IPS-15b (cell line): Measurements from ENCODE around the gene NOL3.
"Not testable (repeated sequence)": the region's sequence is repeated elsewhere in the genome, so short reads cannot be mapped to it uniquely, and the experiment has no call there.

Experiments
- H3K27me3 ChIP-seq: one replicate; pipeline ENCODE4 v1.6.1; 2013; ENCODE audit warnings: low read length; ENCODE audit not compliant: control insufficient read depth, insufficient read depth
- H3K36me3 ChIP-seq: one replicate; pipeline ENCODE4 v1.6.1; 2013; ENCODE audit warnings: low read length; ENCODE audit not compliant: control insufficient read depth, insufficient read depth
- H3K4me1 ChIP-seq: one replicate; pipeline ENCODE4 v1.6.1; 2013; ENCODE audit warnings: mild to moderate bottlenecking, low read length; ENCODE audit not compliant: control insufficient read depth, insufficient read depth
- H3K4me3 ChIP-seq: one replicate; pipeline ENCODE4 v1.5.1; 2013; ENCODE audit warnings: low read depth, low read length
- H3K9ac ChIP-seq: one replicate; pipeline ENCODE4 v1.6.1; 2013; ENCODE audit warnings: low read depth, mild to moderate bottlenecking, low read length
- H3K9me3 ChIP-seq: one replicate; pipeline ENCODE4 v1.6.1; 2013; ENCODE audit warnings: mild to moderate bottlenecking, low read length; ENCODE audit not compliant: control insufficient read depth, insufficient read depth

Gene NOL3

DNA sequence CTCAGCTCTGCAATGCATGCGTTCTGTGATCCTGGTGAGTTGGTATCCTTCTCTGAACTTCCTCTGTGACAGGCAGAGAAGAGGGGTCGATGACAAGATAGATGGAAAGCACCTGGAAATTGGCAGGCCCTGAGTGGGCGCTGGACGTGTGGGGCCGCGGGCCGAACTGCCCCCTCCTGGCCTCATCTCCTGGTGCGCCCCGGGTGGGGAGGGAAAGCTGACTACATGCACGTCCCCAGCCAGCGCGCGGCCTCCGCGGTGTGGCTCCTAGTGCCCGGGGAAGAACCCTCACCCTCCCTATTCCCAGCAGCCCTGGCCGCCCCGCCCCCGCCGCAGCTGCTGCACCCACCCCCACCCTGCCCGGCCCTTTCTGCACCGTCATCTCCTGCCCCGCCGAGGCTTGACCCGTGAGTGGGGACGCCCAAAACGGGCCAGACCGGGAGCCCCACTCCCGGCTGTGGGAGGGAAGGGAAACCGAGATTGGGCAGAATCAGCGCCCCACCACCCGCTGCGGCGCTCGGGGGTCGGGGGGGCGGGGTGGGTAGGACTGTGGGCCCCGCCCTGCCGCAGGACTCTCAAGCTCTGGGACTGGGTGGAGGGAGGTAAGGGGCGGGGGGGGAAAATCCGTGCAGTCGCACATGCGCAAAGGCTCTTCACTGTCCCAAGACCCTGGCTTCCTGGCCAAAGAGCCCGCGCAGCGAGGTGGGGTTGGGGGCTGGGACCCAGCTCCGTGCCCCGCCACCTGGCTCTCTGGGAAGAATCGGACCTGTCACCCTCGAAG is at the start of gene NOL3:
TSS of gene NOL3 (plus strand) at position 371 of the 781 bp plus-strand sequence.
- Histone ChIP-seq H3K9me3 (no peaks in the 10 kb centered on the region), H3K36me3 (no peaks in the 10 kb centered on the region), H3K4me1 (peaks cover 11% of the 10 kb centered on the region), H3K27me3 (peaks cover 91% of the 10 kb centered on the region), H3K9ac (peak within 1 kb of the TSS; percentile 70), H3K4me3 (peak within 1 kb of the TSS; percentile 78)

DNA sequence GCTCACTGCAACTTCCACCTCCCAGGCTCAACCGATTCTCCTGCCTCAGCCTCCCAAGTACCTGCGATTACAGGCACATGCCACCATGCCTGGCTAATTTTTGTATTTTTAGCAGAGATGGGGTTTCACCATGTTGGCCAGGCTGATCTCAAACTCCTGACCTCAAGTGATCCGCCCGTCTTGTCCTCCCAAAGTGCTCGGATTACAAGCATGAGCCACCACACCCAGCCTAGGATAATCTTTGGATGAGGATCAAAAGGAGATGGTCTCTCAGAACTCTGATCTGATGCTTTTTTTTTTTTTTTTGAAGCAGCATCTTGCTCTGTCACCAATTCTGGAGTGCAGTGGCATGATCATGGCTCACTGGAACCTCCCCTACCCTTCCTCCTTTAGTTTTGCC is 47.5 kb upstream of the NOL3 start:
- not testable (repeated sequence) for H3K9ac ChIP-seq, H3K4me1 ChIP-seq, H3K36me3 ChIP-seq, H3K4me3 ChIP-seq, H3K9me3 ChIP-seq, H3K27me3 ChIP-seq

DNA sequence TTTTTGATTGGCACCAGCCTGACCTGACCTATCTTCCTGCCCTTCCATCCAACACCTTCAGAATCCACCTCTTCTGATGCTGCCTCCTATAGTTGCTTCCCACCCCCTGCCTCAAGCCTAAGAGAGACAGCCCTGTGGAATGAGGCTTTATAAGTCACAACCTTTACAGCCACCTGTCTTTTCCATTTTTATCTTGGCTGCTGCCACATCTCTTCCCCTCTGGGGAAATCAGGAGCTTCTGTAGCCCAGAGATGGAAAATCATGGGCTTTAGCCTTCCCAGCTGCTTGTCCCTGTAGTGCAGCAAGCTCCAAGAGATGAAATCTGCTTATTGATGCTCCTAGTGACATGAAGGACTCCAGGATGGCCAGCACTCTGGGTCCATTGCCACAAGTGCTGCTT is 41.9 kb upstream of the NOL3 start:
- H3K4me3 ChIP-seq = no peak overlapping the region
- no peaks in the 10 kb centered on the region for H3K27me3 ChIP-seq
- H3K4me1 ChIP-seq = no peaks in the 10 kb centered on the region
- H3K9ac ChIP-seq = no peak overlapping the region
- no peaks in the 10 kb centered on the region for H3K9me3 ChIP-seq
- H3K36me3 ChIP-seq = peaks cover 9% of the 10 kb centered on the region

DNA sequence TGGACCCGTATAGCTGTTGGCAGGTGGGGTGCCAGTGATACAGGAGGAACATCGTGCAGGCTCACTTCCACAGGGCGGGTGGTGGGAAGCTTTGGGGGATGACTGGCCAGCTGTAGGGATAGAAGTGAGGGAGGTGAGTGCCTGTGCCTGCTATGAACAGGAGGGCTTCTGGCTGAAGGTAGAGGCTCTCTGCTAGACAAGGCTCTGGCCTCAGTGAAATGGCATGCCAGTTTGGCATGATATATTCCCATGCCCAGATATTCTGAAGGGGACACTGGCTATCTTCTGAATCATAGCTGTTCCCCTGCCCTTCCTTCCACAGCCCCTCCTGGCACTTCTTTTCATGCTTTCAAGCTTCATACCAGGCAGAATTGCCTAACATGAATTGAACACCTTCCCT is 41.5 kb upstream of the NOL3 start:
- H3K36me3 ChIP-seq = peaks cover 9% of the 10 kb centered on the region
- no peaks in the 10 kb centered on the region for H3K9me3 ChIP-seq
- H3K4me1 ChIP-seq = no peaks in the 10 kb centered on the region
- no peak overlapping the region for H3K4me3 ChIP-seq
- no peak overlapping the region for H3K9ac ChIP-seq
- no peaks in the 10 kb centered on the region for H3K27me3 ChIP-seq

DNA sequence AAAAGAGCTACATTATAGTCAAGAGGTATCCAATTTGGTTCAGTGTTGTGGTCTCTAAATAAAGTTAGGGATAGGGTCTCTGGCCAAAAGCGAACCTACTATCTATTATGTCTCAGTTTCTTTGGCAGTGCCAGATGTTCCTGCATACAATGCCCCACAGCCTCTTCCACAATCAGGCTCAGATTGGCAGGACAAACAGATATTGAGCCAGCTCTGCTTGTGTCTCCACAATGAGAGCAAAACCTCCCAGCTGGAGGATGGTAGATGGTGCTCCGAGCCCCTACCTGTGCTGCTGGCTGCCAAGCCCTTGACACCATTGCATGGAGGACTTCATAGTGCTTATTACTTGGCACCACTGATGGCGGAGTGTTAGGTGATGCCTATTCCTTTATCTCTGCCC is 40.9 kb upstream of the NOL3 start:
- Histone ChIP-seq H3K4me1 (no peaks in the 10 kb centered on the region), H3K27me3 (no peaks in the 10 kb centered on the region), H3K4me3 (no peak overlapping the region), H3K9ac (no peak overlapping the region), H3K36me3 (peaks cover 14% of the 10 kb centered on the region), H3K9me3 (no peaks in the 10 kb centered on the region)

DNA sequence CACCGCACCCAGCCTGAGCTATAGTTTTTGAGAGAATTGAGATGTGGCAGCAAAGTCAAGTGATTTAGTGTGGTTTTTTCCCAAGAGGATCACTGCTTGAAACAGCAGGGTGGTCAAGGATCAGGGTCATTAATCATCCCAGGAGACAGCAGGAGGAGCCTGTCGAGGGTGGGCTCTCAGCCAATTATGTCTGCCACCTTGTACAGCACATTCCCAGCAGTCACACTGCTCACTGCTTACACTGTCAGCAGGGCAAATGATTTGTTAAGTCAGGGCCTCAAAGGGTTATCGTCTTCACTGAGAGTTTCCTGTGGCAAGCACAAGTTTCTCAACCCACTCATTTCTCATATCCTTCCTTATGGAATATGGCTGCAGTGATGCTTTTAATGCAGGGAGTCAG is 32.7 kb upstream of the NOL3 start:
- Histone ChIP-seq H3K27me3 (no peaks in the 10 kb centered on the region), H3K9me3 (no peaks in the 10 kb centered on the region), H3K36me3 (peaks cover 39% of the 10 kb centered on the region), H3K9ac (no peak overlapping the region), H3K4me3 (no peak overlapping the region), H3K4me1 (no peaks in the 10 kb centered on the region)

DNA sequence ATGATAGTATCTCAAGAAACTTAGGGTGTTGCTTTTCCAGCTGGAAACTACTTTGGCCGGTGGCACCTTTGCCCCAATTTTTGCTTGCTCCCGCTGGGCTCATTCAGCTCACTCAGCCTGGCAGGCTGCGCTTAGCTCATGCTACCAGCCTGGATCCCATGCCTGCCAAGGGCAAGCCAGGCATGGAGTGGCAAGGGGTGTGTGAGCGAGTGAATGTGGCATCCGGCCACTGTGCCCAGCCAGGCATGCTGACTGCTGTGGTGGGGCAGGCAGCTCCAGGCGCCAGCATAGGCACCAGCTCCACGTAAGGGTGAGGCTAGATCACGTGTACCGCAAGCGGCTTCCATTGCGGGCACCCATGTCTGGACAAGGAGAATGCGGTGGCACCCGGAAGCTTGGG is 28.9 kb upstream of the NOL3 start:
- Histone ChIP-seq H3K9ac (no peak overlapping the region), H3K4me3 (no peak overlapping the region), H3K27me3 (no peaks in the 10 kb centered on the region), H3K4me1 (no peaks in the 10 kb centered on the region), H3K9me3 (no peaks in the 10 kb centered on the region), H3K36me3 (peaks cover 52% of the 10 kb centered on the region)

DNA sequence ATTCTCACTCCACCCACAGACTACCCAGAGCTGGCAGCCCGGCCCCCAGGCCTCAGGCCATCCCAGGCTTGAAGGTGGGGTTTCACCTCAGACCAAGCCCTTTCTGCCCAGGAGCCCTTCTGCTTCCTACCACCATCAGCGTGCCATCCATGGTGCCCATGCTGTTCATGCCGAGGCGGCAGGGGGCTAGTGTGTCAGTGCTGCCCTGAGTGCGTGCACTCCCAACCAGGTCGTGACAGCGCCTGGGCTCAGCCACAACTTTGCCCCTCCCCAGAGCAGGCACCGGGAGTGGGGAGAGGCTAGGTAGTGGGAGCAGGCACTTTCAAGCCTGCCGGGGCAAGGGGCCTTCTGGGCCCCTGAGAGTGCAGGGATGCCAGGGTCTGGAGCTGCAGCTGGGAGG is 28.0 kb upstream of the NOL3 start:
- Histone ChIP-seq H3K27me3 (no peaks in the 10 kb centered on the region), H3K9ac (no peak overlapping the region), H3K9me3 (no peaks in the 10 kb centered on the region), H3K36me3 (peaks cover 59% of the 10 kb centered on the region), H3K4me1 (no peaks in the 10 kb centered on the region), H3K4me3 (no peak overlapping the region)

DNA sequence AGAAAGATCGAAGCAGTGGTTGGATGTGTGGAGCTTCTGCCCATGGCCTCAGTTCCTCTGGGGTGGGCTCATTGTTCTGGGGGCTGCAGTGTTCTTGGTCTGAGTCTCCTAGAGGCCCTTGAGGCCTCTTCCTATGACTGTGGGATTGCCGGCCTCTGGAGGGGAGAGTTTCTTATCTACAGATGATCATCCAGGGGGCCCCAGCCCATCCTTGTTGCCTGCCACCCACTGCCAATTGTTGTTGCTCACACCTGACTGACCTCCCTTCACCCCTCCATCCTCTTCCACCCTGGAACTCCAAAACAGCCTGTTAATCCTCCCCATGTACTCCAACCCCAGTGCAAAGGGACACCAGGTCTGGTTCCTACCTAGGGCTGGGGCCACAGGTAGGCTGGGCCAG is 25.4 kb upstream of the NOL3 start:
- no peaks in the 10 kb centered on the region for H3K27me3 ChIP-seq
- no peak overlapping the region for H3K9ac ChIP-seq
- H3K9me3 ChIP-seq = no peaks in the 10 kb centered on the region
- no peaks in the 10 kb centered on the region for H3K4me1 ChIP-seq
- H3K4me3 ChIP-seq = no peak overlapping the region
- peaks cover 67% of the 10 kb centered on the region for H3K36me3 ChIP-seq

DNA sequence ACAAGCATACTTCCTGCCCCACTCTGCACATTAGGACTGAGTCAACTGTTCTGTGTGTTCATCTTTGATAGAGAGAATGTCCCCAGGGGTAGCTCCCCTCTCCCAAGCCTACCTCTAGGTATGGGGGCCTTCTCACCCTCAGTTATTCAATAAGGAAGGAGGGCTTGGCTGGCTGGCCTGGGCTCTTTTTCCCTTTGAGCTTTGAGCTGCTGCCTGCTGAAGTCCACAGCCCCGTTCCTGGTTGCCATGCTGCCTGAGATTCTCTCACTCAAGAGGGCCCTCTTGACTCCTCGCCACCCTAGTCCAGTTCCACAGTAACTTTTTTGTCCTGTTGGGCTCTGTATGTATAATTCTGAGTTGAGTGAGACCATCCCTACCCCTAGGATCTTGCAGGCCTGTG is 24.6 kb upstream of the NOL3 start:
- H3K4me3 ChIP-seq = no peak overlapping the region
- H3K27me3 ChIP-seq = no peaks in the 10 kb centered on the region
- H3K9ac ChIP-seq = no peak overlapping the region
- no peaks in the 10 kb centered on the region for H3K9me3 ChIP-seq
- no peaks in the 10 kb centered on the region for H3K4me1 ChIP-seq
- H3K36me3 ChIP-seq = peaks cover 63% of the 10 kb centered on the region

DNA sequence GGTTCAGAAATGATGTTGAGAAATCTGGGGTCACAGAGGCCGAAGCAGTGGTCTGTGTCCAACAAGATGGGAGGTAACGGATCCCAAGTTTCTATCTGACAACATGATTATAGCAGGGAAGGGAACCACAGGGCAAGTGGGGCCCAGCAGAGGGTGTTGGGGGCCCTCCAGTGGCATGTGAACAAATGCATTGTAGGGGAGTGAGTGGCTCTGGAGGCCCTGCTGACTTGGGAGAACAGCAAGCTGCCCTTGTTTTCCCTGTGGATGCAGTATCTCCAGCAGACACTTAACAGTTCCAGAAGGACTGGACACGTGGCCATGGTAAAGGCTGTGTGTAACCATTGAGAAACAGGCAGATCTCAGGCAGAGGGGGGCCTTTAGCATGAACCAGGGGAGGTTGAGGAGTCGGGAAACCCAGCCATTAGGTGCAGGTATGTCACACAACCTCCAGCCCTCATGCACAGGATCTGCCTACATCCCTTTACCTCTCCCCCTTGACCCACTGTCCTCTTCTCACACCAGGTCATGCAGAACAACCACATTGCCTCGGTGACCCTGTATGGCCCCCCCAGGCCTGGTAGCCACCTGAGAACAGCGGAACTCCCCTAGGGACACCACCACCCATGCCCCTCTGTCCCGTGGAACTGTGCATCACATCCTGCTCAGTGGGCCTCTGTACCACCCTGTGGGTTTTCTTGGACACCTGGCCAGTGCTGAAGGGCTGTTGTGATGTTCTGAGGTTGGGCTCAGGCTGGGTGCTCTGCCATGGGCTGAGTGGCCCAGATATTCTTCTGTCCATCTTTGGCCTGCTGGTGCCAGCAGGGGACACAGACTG is 23.6 kb upstream of the NOL3 start:
- Histone ChIP-seq H3K27me3 (peaks cover 7% of the 10 kb centered on the region), H3K9me3 (no peaks in the 10 kb centered on the region), H3K36me3 (peaks cover 56% of the 10 kb centered on the region), H3K4me3 (no peak overlapping the region), H3K4me1 (no peaks in the 10 kb centered on the region), H3K9ac (no peak overlapping the region)
